ENCODE results near the gene MED12L.

The MED12L gene

DNA sequence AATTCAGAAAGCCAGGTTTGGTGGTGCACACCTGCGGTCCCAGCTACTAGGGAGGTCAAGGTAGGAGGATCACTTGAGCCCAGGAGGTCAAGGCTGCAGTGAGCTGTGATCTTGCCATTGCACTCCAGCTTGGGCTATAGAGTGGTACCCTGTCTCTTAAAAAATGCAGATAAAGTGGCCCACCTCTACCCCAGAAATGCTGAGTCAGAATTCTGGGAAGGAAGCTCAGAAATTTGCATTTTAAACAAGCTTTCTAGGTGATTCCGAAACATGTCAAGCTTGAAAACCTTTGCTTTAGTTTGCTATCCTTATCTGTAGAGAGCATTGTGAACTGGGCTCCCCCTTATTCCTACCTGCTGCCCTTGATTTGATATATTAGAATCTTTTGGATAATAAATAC, 7.7 kb downstream of the MED12L start:
- DNase-seq: no peak

DNA sequence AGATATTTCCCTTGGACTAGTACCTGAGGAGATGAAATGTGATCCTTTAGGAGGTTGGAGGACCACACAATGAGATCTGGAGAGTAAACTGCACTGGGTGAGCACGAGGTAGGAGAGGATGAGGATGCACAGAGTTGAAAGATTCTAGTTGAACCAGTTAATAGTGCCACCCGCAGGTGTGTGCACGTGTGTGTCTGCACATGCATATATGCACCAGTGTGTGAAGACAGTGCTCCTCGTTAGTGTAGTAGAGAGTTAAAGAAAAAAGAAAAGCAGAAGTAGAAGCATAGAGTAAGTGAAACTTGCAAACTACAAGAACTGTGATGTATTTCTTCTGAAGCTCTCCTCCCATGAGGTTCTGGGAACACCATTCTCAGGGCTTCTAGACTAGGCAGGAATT, 8.4 kb downstream of the MED12L start:
- DNase-seq: no peak

DNA sequence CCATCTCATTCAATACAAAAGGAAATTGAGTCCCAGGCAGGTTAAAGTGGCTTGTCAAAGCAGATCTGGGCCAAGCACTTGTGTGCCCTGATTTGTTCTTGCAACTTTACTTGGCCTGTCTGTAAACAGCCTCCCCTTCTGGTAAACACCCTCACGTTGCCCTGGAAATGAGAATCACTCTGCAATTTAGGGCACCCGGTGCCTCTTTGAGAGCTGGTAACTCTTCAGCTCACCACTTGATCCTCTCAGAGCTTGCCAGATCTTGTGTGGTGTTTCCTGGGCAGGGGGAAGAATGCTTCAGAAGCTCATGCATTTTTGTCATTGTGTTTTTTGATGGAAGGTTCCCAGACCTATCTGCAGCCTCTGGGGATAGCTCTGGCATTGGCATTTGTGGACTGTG, 11.3 kb downstream of the MED12L start:
- DNase-seq: no peak

DNA sequence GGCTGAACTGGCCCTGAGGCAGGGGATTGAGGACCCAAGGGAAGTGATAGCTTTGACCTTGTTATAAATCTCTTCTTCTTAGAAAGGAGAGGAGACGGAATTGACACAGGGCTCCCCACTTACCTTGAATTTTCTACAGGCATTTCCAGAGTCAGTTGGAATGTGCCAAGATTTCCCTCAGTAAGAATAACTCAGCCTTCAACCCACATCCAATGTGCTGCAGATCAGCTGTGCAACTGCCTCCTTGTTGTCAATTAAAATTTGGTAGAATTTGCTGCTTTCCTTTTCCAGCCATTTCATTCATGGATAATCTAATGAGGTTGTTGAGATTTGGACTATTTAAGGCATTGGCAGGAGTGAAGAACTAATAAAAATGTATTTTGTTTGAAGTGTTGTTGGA, 14.6 kb downstream of the MED12L start:
- DNase-seq: no peak

DNA sequence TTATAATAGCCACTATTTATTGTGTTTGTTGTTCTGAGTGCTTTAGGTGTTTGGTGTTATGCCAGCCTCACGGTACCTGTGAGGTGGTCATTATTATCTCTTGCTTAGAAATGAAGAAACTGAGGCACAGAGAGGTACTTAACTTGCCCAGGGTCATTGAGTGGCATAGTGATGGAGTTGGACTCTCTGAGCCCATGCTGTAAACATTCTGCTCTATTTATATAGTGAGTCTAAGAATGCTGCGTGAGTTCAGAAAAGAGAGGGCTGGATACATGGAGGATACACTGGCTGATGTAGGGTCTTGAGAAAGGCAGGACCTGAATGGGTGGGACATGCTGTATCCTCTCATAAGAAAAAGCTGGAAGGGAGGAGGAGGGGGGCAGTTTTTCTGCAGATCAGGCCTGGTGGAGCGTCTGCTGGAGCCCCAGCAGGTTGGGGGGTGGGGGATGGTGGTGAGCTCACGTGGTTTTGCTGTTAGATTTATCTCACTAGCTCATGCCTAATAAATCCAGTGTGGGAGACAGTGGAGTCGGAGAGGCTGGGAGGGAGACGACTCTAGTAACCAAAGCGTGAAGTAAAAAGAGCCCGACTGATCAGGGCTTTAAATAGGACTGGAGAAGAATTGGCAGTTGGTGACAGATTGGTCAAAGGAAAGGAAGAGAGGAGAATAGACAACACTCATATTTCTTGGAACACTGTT, 16.0 kb downstream of the MED12L start:
- DNase-seq: no peak

DNA sequence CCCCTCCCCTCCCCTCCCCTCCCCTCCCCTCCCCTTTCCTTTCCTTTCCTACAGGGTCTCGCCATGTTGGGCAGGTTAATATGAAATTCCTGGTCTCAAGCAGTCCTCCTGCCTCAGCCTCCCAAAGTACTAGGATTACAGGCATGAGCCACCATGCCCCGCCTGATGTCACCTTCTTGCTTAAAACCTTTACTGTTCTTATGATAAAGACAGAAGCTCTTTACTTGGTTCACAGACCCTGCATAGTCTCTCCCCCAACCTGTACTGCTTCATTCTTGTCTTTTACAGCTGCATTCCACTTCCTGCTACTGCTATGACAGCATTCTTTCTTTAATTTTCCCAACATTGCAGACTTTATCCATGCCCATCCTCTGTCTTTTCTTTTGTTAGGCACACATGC, 20.8 kb downstream of the MED12L start:
- no peak for DNase-seq

DNA sequence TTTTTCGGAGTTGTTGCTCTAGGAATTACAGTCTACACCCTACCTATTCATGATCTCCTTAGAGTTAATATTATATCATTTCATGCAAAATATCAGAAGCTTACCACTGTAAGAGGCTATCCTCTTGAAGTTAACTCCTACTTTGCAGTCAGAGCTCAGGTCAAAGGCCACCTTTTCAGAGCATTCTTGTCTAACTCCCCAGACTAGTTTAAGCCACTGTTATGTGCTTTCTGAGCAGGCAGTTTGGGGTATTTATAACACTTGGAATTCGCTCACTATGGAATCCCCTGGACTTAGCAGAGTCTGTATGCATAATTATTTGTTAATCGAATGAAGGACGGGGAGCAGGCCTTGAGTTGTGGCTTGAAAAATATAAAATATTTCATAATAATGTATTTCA, 21.7 kb downstream of the MED12L start:
- DNase-seq: no peak

DNA sequence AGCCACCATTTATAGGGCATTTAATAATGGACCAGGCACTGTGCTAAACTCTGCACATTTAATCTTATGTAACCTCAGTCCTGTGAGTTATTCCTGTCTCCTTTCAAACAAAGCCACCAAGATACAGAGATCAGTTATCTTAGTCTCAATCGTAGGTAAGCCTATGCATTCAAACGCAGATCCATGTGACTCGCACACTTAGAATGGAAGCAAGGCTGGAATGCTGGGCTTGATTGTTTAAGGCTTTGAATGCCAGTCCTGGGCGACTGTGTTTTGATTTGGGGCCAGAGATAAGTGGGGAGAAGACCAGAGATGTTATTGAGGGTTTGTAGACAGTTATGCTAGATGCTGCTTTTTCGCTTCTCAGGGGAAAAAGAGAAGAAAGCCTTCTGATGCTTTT, 22.2 kb downstream of the MED12L start:
- no peak for DNase-seq

DNA sequence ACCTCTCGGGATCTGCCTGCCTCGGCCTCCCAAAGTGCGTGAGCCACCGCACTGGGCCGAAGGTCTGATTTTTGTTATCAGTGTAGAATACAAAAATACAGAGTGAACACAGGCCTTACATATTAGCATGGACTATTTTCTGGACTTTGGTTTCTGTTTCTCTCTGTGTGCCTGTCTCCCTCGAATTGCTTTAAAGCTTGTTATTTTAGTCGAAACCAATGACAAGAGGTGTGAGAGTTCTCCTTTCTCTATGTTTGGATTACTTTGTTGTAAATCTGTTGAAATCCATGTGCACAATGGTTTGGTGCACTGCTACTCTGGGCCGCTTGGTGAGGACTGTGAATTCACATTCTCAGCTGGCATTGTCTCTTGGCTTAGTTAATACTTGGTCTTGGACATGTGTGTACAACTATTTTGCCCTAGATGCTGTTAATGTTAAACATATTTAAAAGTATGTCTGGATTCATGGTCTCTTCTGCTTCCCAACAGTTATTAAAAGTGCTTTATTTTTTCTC, 23.9 kb downstream of the MED12L start:
- no peak for DNase-seq

DNA sequence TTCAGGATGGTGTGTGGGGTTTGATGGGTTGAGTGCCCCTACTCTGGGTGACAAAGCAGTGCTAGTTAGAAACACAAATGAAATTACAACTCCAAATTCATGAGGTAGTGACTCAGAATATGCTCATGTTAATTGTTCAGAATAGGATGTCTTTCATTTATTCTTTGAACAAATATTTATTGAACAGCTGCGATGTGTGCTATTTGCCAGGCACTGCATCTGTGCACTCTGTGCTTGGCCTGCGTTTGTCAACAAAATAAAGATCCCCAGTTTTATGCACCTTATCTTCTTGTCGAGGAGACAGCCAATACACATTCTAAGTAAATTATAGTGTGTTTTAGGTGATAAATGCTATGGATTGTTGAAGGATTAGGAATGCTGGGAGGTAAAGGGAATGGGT, 27.3 kb downstream of the MED12L start:
- DNase-seq: no peak

DNA sequence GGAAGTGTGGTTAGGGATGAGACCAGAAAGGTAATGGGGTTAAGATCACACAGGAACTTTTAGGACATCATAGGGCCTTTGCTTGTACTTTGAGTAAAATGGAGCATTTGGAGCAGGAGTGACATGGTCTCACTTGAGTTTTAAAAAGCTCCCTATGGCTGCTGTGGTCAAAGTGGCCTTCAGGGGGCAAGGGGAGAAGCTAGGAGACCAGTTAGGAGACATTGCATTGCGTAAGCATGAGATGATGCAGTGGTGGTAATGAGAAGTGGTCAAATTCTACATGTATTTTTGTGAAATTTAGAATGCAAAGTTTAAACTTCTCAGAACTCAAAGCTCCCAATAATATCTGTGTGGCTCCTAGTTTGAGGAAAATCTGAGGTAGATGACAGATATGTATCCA, 27.9 kb downstream of the MED12L start:
- DNase-seq: no peak

DNA sequence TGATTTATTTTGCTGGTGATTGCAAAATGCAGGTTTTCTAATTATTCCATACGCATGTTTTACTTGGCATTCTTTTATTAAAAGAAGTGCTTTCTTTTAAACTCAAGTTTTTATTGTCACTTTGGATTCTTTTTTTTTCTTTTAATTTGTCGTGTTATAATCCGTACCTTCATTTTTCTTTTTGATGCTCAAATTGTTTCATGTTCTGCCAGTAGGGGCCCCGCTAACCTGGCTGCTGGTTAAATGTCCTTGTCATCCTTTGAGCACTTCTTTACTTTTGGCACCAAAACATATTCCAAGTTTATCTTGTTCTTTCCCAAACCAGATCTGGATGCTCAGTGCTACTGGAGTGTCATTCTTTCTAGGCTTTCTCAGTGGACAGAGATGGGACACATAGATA, 31.6 kb downstream of the MED12L start:
- DNase-seq: no peak

DNA sequence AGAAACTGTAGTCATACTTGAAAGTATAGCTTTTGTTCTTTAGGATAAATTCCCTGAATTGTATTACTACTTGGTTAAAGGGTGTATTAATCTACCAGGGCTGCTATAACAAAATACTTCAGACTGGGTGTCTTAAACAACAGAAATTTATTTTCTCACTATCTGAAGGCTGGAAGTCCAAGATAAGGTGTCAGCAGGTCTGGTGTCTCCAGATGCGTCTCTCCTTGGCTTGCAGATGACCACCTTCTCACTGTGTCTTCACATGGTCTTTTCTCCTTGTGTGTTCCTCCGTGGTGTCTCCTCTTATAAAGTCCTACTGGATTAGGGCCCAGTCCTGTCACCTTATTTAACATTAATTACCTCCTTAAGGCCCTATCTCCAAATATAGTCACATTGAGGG, 33.7 kb downstream of the MED12L start:
- DNase-seq: no peak

DNA sequence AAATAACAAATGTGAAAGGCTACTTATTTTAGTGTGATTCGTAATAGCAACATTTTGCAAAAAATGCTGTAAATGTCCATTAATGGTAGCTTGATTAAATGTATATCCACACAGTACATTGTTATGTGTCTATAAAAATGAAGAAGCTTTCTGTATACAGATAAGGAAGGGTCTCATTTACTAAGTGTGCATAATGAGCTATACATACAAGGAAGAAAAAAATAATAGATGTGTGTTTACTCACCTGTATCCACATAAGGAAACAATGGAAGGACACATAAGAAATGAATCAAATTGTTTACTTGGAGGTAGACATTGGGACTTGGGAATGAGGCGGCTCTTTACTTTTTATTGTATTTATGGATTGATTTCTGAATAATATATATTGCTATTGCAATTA, 34.9 kb downstream of the MED12L start:
- no peak for DNase-seq

DNA sequence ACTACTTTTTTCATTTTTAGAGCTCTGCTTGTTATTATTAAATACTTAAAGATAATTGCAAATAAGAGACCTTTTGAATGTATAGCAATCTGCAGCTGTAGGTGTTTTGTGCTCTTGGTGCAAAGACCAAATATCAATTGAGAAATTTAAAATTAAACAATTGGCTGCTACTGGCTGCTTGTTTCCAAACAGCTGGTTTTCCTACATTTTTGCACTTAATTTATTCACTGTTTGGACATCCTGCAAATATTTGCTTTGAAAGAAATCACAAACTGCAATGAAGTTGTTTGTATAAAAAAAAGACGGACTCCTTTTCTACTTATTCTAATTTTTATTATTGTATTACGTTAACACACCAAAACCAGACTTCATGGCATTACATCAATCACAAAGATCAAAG, 35.6 kb downstream of the MED12L start:
- DNase-seq: no peak

DNA sequence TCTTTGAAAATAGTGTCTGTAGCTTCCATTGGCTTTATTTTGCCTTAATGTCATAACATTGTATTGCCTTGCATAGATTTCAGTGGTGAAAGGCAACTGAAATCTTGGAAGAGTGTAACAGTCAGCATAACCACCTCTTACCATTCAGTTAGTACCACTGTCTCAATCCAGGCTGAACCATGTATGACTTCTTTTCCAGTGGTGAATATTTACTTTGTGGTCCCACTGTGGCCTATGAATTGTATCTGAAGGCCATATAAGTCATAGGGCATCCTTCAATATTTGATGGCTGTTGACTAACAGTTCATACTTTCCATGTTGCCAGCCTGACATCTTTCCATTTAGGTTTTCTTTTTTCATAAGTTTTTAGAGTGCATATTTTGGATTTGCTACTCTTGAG, 38.4 kb downstream of the MED12L start:
- DNase-seq: no peak

DNA sequence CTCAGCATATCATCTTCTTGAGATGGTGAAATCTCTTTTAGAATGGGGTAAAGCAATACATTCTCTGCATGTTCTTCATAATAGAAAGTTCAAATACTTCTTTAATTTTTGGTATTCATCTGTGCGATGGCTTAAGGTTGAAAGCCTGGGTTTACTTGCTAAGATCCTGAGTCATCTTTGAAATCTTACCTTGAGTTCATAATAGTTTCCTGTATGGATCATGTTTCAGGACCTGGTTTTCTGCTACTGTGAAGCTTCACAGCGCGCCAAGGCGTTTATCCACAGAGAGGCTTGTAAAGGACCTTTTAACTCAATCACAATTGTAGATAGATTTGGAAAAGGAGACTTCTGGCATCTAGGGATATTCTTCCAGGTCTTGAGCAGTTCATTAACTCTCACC, 39.0 kb downstream of the MED12L start:
- DNase-seq: no peak

DNA sequence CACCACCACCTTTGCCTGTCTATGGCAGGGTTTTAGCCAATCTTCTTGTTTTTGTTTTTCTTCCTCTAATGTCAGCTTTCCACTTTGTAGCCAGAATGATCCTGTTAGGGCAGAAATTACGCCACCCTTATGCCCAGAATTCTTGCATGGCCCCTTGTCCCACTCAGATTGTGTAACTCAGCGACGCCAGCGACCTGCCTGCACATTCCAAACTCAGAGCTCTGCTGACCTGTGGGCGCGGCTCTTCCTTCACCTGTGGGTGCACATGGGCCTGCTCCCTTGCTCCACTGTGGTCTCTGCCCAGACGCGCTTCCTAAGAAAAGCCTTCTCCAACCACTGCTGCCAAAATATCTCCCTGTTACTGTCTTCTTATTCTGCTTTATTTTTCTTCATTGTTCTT, 45.0 kb downstream of the MED12L start:
- no peak for DNase-seq

DNA sequence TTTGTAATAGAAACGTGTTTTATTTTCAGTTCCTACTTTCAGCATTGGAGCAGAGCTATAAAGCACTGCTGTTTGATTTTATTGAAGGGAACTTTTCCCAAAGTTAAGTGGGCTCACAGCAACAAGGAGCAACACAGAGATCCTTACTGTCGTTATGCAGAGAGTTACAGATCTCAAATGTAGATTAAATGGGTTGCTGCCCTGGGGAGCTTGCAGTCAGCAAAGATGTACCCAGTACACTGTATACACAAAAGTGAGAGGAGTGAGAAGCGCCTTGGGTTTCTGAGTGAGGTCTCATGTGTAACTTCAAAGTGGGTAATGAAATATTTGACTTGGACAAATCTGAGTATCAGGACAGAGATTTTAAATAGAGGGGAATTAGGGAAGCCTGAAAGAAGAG, 47.7 kb downstream of the MED12L start:
- no peak for DNase-seq

DNA sequence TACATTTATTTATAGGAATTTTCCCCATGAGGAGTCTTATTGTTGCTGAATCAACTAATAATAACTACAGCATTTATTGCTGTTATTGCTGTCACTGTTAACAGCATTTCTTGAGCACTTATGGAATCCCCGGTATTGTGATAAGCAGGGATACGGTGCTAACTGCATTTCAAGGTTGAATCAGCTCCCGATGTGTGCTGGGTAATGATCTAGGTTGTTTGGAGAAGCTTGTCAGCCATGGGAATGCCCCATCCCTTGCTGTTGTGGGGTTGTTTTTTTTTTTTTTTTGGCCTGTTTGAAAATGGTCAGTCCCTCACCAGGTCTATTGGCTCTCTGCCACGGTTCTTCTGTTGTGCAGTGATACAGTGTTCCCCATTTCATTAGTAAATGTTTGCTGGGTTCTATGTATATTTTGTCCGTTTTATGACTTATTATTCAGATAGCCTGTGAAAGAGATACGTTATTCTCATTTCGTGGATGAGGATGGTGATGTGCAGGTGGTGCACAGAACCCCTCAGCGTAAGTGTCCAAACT, 48.5 kb downstream of the MED12L start:
- no peak for DNase-seq

DNA sequence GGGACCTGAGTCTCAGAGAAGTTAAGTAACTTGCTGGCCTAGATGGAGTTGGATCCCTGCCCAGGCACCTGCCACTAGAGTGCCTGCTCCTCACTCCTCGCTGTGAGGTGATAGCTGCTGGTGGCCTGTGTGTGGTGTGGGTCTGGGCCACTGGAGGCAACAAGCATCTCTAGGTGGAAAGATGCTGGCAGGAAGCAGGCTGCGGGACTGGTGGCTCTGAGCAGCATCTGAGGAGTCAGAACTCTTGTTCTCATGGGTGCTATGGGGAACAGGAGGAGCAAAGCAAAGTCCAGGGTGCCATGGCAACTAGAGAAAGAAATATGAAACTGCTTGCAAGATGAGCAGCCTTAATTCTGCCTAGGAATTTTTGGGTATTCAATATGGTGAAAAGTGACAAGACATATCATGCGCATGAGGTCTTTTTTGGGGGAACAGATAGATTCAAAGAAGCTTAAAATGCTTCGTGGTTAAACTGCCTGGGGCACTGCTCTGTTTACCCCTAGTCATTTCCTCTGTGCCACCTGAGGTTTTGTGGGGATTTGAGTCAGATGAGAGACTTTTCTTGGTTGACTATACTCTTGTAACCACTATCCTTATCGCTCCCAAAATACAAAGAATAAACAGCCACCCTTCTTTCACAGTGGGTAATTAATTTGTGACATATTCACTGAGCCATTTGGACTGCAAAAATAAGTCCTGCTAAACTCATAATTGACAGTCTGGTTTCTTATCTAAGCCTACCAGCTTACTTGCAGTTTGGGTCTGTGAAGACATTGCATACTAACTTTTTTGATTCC, 50.3 kb downstream of the MED12L start:
- no peak for DNase-seq

DNA sequence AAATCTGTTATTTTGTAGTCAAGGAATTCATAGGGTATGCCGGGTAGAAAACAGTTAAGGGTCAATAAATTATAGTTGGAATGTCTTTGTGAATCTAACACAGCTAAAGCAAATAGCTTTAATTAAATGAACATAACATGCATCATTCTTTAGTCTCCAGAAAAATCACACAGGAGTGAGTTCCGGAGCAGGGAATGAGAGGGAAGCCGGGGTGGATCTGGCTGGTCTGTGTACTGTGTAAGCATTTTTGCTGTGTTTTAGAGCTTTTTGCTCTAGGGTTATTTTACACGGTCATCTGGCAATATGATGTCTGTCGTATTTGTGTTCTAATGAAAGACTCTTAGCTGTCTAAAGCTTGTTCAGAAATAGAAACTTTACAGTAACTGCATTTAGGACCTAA, 57.5 kb downstream of the MED12L start:
- DNase-seq: no peak

DNA sequence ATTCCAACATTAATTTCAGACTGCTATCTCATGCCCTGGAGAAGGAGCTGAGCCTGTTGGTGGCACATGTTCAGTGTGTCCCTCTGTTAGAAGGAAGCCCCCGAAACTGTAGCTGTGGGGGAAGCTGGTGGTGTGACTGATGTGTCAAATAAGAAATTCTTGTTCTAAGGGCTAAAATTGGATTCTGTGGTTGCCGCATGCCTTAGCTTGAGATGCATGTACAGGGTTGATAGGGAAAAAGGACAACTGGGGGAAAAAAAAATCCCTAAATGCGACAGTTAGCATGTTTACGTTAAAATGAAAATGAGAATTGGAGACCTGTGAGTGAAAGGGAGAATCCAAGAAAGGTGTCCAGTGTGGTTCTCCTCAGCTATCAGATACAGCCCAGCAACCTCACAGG, 58.6 kb downstream of the MED12L start:
- no peak for DNase-seq

DNA sequence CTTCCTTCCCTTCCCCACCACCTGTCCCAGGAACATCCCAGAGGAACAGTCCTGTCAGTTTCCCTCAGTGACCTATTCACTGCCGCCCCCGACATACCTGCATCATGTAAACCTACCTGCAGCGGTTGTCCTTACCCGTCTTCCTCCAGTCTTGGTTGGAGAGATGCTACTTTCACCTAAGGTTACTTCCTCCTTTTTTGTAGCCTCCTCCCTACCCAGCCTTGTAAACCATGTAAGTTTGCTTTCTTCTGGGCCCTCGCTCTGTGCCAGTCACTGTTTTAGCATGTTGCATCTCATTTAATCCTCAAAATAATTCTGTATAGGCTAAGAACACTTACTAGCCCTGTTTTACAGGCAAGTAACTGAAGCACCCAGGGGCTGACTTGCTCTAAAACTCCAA, 59.3 kb downstream of the MED12L start:
- no peak for DNase-seq

DNA sequence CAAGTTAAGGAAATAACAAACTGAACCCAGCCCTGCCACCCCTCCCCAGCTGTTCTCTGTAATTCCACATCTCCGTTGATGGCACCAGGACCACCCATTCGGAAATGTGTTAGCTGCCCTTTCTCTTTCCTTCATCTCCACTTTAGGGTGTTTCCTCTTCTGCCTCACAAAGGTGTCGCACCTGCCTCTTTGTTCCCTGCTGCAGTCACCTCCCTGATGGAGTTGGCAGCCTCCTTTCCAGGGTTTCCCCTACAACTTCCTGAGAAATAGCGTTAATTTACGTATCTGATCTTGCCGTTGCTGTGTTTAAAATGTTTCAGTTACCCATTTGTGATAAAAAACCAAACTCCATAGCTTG, 60.2 kb downstream of the MED12L start:
- DNase-seq: no peak

Data from amniotic stem cell (primary cell).